HCT116 (cell line): ENCODE results near the gene LAMA4.

ENCODE experiments used
- CEBPB ChIP-seq: IDR thresholded peaks from 2 replicates; pipeline ENCODE4 v1.6.1; 2012; ENCODE audit warnings: low read depth
- CTCF ChIP-seq, 3 experiments: fragments of 200-600 bp in 1 of 3; sonication (generic) in 1 of 3; IDR thresholded peaks in 2 of 3; conservative IDR thresholded peaks in 1 of 3; 2 replicates each; pipeline ENCODE4 v1.5.1; 2012 to 2017; ENCODE audit warnings: low read depth in 2 of 3, low read length in 2 of 3, antibody characterized with exemption in 1 of 3, borderline replicate concordance in 1 of 3, control low read depth in 1 of 3, mild to moderate bottlenecking in 1 of 3, mixed read lengths in 1 of 3, mixed run types in 1 of 3, moderate library complexity in 1 of 3; ENCODE audit not compliant: insufficient read depth in 1 of 3
- EGR1 ChIP-seq: IDR thresholded peaks from 2 replicates; pipeline ENCODE4 v1.6.1; 2012; ENCODE audit warnings: low read depth
- EZH2 ChIP-seq: fragments of 200-600 bp; sonication (generic); IDR thresholded peaks from 2 replicates; pipeline ENCODE4 v1.6.1; 2017; ENCODE audit warnings: antibody characterized with exemption, mixed run types
- EZH2phosphoT487 ChIP-seq: fragments of 200-600 bp; IDR thresholded peaks from 2 replicates; pipeline ENCODE4 v1.6.1; 2018; ENCODE audit warnings: antibody characterized with exemption, borderline replicate concordance
- FOSL1 ChIP-seq: IDR thresholded peaks from 2 replicates; pipeline ENCODE4 v1.6.1; 2012; ENCODE audit warnings: low read depth
- JUND ChIP-seq: IDR thresholded peaks from 2 replicates; pipeline ENCODE4 v1.6.1; 2012
- POLR2A ChIP-seq: IDR thresholded peaks from 2 replicates; pipeline ENCODE4 v1.7.0; 2011; ENCODE audit warnings: borderline replicate concordance; ENCODE audit not compliant: insufficient read depth, insufficient read length; ENCODE audit errors: extremely low read depth
- POLR2AphosphoS5 ChIP-seq: IDR thresholded peaks from 2 replicates; pipeline ENCODE4 v1.6.1; 2011; ENCODE audit warnings: mild to moderate bottlenecking, low read depth, low read length, moderate library complexity
- RAD21 ChIP-seq: IDR thresholded peaks from 2 replicates; pipeline ENCODE4 v1.6.1; 2012; ENCODE audit warnings: low read depth, mild to moderate bottlenecking
- SIN3A ChIP-seq: IDR thresholded peaks from 2 replicates; pipeline ENCODE4 v1.6.1; 2012; ENCODE audit warnings: low read depth
- YY1 ChIP-seq: IDR thresholded peaks from 2 replicates; pipeline ENCODE4 v1.6.1; 2011; ENCODE audit warnings: low read length, low read depth, moderate library complexity, mild to moderate bottlenecking; ENCODE audit not compliant: insufficient replicate concordance; ENCODE audit errors: extremely low read depth
- ZFX ChIP-seq: fragments of 450-650 bp; IDR thresholded peaks from 2 replicates; pipeline ENCODE4 v1.6.1; 2017

- no peak for TF ChIP-seq JUND
- no peak for TF ChIP-seq CTCF (IDR thresholded peaks at IDR 0.05 in 2 of 3, conservative IDR thresholded peaks at IDR 0.05 in 1 of 3; ENCODE audit: borderline replicate concordance in 1 of 3, insufficient read depth in 1 of 3, low read depth in 2 of 3, low read length in 2 of 3)
- TF ChIP-seq POLR2AphosphoS5, result no peak
- TF ChIP-seq FOSL1, result no peak
- no peak for TF ChIP-seq EGR1
- no peak for TF ChIP-seq YY1
- TF ChIP-seq CEBPB, result no peak
- no peak for TF ChIP-seq EZH2
- TF ChIP-seq SIN3A, result no peak
- no peak for TF ChIP-seq RAD21
- TF ChIP-seq POLR2A, result no peak
- TF ChIP-seq EZH2phosphoT487, result no peak
- TF ChIP-seq ZFX, result no peak
Measured at GRCh38 chr6:112149236-112149635, 105.1 kb downstream of the LAMA4 start.
